ENCODE measurements around the gene KRT86.
"Not testable (repeated sequence)": the region's sequence is repeated elsewhere in the genome, so short reads cannot be mapped to it uniquely, and the experiment has no call there.

KRT86 gene

DNA sequence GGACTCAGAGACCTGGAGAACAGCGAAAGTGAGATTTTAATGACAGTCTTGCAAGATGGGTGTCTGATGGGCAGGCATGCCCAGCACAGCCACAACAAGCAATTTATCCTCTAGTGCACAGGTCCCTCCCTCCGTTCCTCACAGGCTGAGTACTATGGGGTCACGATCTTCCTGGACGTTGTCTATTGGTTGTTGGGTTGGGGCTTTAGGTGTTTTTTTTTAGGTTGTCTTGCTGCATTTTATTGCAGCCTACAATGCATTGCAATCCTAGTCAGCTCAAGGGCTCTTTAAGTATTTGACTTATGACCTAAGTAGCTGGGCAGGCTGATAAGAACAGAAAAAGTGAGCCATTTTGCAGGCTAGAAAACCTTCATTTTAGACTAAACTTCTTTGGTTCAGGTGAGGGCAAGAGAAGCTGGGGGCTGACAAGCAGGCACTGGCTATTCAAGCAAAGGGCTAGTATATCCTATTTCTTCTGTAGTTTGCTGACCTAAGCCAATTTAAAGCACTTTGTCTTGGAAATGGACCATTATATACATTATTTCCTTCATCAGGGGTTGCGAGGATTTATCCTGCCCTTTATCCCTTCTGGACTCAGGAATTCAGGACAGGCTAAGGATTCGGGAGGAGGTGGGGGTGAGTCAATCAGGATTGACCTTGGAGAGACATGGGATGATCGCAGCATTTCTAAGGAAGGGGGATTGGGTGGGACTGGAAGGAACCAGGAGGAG is 35.4 kb upstream of the KRT86 start:
- DNase-seq (ENCODE audit: low read depth) = peak; percentile 44

DNA sequence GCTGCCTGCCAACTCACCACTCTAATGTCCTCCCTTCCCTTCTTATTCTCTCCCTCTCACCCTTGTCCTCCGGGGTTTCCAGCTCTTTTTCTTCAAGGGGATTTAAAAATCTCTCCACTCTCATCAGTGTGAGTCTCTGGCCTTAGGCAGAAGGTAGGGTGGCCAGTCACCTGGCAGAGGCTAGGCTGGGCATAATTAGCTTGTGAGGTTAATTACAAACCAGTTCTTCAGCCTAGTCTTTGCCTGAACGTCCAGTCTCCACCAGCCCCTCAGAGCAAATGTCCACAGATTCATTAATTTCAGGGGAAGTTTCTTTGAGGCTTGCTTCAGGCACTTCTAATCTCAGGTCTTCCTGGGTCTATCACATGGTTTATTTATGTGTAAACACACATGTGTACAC is 34.7 kb upstream of the KRT86 start:
- no peak for DNase-seq (ENCODE audit: low read depth)

DNA sequence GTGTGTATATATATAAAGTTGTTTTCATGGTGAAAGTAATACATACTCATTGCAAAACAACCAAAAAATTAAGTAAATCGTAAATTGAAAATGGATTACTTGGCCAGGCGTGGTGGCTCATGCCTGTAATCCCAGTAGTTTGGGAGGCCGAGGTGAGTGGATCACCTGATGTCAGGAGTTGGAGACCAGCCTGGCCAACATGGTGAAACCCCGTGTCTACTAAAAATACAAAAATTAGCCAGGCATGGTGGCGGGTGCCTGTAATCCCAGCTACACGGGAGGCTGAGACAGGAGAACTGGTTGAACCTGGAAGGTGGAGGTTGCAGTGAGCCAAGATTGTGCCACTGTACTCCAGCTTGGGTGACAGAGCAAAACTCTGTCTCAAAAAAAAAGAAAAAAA is 34.2 kb upstream of the KRT86 start:
- DNase-seq (ENCODE audit: low read depth) = not testable (repeated sequence)

DNA sequence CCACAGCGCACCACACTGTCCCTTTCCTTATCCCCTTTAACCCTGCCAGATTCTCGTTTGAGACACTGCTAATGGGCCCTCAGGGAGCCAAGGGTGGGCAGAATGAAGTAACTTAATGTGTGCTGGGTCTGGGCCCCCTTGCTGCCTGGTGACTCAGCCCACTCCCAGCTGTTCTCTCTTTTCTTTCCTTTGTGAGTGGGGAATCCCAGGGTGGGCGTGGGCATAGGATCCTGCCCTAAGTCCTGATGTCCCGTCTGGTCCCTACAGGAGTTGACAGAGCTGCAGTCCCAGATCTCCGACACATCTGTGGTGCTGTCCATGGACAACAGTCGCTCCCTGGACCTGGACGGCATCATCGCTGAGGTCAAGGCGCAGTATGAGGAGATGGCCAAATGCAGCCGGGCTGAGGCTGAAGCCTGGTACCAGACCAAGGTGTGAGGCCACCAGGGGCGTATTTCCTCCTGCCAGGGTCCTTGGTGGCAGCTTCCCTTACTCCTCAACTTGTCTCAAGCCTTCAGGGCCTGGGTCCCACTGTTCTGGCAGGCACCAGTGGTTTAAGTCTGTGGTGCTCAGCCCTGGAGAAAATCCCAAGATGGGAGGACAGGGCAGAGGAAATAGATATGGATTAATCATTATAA is 33.1 kb upstream of the KRT86 start:
- DNase-seq (ENCODE audit: low read depth) = no peak

DNA sequence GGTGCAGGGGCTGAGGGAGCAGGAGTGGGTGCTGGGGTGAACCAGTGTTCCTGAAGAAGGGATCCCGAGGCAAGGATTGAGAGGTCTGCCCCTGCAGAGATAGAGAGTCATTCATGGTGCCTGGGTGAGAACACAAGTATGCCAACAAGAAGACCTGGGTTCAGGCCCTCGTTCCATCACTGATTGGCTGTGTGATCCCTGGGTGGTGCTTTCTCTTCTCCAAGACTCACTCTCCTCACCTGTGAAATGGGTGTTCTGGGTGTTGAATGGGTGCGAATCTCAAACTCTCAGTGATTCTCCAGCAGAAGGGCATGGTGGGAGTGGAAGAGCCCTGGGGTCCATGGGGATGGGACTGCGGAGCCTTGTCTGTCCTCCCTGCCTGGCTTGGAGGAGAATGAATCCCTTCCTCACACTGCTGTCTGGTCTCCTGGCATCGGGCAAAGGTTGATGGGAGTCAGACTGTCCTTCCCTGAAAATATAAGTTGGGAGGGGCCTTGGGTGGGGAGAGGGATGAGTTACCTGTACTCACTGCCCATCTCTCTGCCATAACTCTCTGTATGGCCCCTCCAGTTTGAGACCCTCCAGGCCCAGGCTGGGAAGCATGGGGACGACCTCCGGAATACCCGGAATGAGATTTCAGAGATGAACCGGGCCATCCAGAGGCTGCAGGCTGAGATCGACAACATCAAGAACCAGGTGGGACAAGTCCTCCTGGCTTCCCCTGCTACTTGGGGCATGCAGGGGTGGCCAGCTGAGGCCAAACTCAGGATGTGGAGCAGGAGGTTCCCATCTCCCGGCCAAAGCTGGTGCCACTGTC is 31.8 kb upstream of the KRT86 start:
- DNase-seq (ENCODE audit: low read depth) = no peak

DNA sequence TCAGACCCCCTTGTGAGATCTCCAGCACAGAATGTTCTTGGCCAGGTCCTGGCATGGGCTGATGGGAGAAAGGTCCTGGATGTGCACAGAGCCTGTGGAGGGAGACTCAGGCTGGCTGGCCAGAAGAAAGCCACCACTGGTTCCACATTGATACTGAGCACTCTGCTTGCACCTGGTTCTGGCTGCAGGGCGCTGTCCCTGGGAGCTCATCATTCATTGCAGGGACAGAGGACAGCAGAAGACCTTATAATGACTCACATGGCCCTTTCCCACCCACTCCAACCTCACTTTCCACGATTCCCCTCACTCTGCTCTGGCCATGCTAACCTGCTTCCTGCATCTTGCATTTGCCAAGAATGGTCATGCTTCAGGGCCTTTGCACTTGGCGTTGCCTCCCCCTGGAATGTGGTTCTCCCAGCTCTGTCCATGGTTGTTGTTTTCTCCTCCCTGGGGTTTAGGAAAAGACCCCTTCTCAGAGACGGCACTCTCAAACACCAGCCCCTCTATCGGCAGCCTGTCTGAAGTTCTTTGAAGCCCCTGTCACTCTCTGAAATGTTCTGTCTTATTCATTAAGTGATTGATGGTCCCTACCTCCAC is 31.1 kb upstream of the KRT86 start:
- DNase-seq (ENCODE audit: low read depth) = peak; percentile 26

DNA sequence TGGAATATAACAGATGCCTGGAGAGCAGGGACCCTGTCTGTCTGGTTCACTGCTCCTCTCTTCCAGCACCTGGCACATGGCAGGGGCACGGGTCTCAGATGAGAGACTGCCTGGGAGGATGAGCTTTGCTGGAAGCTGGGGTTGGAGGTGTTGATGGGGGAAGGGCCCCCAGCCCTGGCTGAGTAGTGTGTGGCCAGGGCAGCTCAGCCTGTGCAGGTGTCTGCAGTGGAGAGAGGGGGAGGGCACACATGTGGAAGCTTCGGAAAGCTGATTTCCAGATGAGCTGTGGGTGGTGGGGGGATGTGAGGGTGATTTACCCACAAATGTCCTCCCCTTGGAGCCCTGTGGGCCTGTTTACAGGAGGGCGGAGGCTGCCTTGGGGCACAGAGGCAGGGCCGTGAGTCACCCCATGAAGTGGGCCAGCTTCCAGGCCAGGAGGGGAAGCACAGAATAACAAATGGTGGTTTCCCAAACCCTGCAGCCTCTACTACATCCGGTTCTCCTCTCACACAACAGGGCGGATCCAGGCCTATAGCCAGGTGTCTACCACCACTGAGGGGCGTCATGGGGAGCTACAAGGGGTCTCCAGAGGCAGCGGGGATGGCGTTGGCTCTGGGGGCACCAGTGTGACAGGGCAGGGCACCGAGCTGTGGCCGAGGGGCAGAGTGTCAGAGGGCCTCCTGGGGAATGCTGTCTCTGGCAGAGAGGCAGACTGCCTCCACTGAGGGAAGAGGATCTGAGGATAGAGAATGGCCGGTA is 30.4 kb upstream of the KRT86 start:
- DNase-seq (ENCODE audit: low read depth) = peak; percentile 87

DNA sequence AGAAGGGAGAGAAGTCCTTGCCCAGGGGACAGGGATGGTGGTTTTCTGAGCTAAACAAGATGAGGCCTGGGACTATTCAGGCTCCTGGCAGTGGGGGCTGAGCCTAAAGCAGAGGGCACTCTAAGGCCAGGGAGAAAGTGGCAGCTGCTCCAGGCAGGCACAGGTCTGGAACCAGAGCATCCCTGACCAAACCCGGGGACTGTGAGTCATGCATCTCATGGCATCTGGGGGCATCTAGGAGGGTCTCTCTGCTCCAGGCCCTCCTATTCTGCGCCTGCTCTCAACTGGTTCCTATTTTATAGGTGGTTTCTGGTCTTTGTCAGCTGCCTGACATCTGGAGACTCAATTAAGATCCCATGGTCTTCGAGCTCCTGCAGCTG is 29.8 kb upstream of the KRT86 start:
- DNase-seq (ENCODE audit: low read depth) = no peak

DNA sequence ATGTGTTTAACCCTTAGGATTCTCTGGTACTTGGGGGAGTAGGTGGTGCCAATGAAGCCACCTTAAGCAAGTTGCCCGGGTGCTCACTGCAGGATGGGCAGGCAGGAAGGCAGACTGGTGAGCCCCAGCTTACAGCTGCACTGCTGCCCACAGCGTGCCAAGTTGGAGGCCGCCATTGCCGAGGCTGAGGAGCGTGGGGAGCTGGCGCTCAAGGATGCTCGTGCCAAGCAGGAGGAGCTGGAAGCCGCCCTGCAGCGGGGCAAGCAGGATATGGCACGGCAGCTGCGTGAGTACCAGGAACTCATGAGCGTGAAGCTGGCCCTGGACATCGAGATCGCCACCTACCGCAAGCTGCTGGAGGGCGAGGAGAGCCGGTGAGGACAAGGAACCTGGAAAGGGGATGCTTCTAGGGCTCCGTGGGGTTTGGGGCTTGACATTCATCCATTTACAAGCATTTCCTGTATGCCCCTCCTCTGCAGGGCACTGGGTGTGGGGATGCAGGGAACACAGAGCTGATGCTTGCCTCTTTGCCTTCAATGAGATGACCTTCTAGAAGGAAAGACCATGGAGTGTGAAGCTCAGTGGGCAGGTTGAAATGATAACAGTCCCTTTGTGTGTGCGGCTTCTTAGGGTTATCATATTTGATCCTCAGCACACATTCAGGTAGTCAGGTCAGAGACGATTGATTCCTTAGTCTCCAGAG is 29.0 kb upstream of the KRT86 start:
- no peak for DNase-seq (ENCODE audit: low read depth)

DNA sequence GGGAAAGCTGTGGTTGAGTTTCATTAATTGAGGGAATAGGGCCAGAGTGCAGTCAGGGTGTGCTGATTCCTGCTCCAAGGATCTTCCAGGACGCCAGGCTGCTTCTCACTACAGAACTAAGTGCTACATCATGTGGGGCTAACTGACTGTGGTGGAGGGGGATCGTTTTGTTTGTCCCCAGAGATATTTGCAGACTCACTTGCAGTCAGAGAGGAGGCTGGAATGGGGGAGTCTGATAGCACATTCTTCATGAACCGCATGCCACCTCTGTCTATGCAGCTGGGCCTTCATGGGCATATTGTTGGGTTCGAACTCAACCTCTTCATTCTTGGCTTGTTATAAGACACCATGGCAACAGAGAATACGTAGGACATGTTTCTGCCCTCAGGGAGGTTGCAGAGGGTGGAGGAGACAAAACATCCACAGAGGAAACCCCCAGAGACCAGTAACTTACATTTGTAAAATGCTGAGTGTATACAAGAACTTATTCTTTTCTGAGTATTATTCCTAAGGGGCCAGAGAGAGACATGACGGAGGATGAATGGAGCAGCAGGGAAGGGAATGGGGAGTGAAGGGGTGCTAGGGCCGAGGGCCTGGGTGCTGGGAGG is 28.4 kb upstream of the KRT86 start:
- no peak for DNase-seq (ENCODE audit: low read depth)

DNA sequence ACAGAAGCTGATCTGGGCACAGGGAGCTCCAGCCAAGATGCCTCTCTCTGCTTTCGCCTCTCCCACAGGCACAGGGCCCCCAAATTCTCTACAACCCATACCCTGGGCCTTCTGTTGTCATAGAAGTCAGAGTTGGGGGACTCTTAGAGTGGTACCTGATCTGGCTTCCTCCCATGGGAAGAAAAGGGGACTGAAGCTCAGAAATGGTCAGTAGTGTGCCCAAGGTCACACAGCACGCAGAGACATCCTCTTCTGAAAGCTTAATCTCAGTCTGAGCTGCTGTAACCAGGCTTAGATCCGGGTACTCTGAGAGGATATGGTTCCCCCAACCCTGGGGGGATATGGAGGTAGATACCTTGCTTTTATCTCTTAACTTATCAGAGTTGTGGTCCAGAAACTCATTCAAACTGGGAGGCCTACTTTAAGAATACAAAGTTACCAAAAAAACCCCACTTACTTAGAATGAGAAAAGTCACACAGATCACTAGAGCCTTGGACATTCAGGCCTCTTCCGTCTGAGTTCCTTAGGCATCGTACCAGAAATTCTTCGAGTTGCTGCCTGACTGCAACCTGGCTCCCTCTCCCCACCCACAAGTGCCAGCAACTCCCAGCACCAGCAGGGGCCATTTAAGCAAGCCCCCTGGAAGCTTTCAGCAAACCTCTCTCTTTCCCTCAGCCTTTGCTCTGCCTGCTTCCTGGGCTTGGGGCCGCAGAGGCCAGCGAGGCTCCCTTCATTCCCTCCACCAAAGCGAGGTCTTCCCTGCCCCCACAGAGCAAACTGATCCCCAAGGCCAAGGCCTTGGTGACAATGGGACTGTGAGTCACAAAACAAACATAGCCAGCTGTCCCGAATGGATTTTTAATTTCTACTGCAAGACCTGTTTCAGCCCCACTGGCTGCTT is 27.5 kb upstream of the KRT86 start:
- no peak for DNase-seq (ENCODE audit: low read depth)

DNA sequence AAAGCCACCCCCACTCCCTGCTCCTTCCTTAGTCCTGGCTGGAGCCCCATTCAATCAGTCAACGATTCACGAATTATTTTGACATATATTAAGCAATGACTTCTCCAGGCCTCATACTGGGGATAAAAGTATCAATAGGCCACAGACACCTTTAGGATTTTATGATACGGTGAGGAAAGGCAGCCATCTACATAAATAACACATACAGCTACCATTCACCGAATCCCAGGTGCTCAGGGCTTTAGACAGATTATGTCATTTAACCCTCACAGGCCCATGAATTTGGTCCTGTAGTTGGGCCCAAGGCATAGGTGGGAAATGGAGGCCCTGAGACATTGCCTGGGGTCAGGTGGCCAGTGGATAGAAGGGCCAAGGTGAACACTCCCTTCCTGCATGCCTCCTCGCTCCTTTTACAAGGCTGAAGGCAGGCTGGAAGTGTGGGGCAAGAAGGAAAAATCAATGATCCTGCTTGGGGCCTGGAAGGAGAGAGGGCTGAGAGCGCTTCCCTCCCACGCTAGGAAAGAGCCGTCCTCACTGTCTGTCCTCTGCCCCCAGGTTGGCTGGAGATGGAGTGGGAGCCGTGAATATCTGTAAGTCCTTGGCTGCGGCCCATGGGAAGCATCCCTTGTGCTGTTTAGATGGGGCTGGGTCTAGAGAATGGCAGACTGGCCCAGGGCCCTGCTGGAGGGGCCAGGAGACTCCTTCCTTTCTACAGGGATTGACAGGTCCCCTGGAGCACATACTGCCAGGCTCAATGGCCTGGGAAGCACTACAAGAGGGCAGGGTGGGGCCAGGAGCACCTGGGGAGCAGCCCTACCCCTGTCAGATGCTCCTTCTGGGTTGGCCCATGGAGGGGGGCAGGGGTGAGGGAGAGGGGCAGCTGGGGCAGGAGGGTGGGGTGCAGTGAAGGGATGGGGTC is 26.6 kb upstream of the KRT86 start:
- DNase-seq (ENCODE audit: low read depth) = no peak

DNA sequence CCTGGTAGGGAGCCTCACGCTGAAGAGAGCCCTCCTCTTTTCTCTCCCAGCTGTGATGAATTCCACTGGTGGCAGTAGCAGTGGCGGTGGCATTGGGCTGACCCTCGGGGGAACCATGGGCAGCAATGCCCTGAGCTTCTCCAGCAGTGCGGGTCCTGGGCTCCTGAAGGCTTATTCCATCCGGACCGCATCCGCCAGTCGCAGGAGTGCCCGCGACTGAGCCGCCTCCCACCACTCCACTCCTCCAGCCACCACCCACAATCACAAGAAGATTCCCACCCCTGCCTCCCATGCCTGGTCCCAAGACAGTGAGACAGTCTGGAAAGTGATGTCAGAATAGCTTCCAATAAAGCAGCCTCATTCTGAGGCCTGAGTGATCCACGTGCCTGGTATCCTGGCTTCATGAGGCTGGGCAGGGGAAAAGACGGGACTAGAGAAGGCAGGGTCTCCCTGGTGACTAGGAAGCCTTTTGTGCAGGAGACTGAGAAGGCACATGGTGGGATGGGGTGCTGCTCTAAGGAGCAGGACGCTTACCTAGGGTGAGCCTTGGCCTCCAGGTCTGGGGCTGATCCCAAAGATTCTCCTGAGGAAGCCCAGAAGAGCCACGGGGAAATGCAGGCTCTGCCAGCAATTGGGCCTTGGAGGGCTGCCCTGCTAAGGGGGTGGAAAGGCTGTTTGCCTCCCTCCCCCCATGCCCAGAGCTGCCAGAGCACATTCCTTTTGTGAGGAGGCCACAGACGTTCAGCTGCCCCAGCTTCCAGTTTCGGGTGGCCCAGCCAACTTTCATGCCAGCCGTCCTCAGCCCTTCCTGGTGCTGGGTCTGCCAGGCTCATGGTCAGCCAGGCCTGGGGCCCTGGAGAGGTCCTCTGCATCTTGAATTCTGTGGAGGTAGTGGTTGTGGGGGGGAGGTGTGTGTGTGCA is 25.6 kb upstream of the KRT86 start:
- no peak for DNase-seq (ENCODE audit: low read depth)

DNA sequence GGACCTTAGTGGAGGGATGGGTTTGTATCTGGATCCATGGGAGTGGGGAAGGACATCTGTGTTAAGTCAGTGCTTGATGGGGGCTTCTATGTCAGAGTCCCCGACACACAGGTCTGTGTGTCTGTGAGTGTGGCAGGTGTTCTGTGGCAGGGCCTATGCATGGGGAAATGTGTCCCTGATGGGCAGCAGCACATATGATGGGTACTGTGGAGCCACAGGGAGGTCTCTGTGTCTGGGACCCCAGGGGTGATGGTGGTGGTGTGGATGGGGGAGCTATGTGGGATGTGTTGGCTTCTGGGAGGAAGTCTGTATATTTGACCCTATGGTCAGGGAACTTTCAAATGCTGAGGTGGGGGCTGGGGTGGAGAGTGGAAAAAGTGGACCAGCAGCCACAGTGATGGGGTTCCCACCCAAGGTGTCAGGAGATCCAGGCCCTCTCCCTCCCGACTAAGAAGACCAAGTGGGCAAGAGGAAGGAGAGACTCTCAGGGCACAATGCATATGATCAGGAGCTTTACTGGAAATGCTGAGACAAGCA is 24.9 kb upstream of the KRT86 start:
- no peak for DNase-seq (ENCODE audit: low read depth)

DNA sequence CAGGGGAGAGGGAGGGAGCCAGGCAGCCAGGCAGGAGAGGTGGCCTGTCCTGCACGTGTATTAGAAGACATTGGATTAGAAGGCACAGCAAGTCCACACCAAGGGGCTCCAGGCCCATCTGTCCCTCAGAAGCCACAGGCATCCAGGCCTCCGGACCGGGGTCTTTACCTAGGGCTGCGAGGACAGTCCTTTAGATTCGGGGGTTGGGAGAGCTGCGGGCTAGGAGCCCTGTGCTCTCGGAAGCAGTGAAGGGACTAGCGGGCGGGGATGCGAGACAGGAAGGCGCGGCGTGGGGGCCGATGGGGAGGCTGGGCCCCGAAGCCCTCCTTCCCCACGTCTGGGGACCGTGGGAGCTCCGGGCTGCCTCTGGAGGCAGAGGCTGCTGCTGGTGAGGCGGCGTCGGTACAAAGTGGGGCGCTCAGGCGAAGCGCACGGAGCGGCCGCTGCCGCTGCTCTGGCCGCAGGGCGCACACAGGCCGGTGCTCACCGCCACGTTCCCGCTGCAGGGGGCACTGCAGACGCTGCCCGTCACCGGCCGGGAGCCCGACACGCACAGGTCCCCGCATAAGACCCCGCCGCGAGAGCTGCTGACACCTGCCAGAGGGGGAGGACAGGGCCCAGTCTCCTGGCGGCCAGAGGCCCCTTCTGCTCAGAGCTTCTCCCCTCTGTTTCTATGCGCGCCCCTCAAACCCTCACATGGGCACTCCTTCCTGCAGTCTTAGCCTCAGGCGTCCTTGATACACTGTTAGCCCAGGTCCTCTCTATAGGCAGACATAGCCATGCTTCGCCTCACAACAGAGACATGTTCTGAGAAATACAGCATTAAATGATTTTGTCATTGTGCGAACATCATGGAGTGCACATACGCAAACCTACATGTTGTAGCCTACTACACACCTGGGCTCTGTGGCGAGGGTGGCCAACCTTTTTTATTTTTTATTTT is 24.1 kb upstream of the KRT86 start:
- no peak for DNase-seq (ENCODE audit: low read depth)

DNA sequence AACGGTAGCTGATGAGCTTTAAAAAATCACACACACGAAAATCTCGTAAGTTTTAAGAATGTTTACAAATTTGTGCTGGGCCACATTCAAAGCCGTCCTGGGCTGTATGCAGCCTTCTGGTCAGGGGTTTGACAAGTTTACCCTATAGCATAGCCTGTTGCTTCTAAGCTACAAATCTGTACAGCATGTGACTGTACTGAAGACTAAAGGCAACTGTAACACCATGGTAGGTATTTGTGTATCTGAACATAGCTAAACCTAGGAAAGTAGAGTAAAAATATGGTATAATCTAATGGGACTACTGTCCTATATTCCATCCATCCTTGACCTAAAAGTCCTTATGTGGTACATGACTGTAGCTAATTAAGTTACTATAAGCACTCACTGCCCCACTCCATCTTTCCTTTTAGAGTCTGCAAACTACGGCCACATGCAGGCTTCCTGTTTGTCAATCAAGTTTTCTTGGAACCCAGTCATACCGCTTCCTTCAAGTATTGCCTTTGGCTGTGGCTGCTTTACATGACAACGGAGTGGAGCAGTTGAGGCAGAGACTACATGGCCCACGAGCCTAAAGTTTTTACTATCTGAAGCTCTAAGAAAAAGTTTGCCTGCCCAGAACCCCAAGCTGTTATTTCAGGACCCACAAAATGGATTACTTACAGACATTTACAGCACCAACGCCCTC is 22.9 kb upstream of the KRT86 start:
- DNase-seq (ENCODE audit: low read depth) = no peak
